HG02970 (cell line): Measurements from ENCODE around the gene TMEM198.

Experiments used
- ATAC-seq: cut with Tn5 transposase; IDR thresholded peaks from one replicate; pipeline ENCODE4 v1.9.1; 2021; ENCODE audit warnings: mild to moderate bottlenecking, moderate library complexity, moderate number of reproducible peaks; ENCODE audit not compliant: unreplicated experiment, low FRiP score

TMEM198 gene

DNA sequence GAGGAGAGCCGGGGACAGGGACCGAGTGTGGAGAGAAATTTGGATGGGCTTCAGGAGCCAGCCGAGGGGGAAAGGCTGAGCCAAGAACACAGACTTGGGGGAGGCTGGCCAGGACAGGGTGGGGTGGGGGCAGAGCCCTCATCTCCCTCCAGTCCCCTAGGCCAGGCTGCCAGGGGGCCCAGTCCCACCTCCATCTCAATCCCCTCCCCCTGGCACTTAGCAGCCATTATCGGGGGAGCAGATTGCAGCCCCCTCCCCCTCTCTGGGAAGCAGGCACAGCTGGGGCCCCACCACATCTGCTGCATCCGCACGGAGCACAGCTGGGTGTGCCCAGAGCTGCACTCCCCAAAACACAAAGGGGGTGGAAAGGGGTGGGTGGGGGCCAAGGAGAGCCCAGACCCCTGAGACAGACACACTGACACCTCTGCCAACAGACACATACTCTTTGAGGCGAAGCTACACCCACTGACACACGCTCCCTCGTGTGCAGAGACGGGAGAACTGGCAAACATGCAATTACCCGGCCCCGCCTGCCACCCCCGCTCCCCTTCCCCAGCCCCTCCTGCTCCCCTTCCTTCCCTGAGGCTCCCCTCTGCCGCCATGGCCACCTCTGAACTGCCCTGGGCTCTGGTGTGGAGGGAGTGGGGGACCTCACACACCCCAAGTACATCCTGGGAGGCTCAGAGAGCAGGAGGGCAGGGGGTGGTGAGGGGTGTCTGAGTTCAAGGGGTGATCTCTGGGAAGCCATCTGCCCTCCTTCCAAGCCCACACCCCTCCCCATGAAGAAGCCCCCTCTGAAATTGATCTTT is 34.7 kb upstream of the TMEM198 start:
- no peak for ATAC-seq

DNA sequence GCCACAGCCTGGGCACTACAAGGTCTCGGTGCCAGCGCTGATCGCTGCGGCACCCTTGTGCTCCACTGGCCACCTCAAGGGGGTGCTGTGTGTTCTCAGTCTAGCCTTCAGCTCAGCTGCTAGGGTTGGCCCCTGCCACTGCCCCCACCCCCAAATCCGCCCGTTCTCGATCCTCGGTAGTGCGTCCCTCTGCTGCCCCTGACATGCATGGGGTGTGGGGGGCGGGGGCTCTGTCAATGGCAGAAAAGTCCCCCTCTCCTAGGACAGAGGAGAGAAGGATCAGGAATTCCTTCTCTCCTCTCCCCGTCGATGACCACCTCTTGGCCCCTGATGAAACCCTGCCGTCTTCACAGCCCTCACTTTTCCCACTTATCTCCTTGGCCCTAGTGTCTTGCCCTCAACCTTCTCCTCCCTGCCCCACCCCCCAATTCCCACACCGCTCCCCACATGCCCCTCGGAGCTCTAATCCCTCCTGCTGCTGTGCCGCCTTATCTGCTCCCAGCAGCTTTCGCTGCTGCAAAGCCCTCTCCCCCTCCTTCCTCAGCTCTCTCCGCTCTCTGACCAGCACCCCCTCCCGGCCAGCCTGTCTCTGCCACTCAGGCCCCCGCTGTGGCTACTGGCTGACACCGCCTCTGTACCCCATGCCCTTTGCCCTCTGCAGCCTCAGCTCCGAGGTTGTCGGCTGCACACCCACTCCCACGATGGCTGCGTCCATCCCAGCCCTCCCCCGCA is 33.9 kb upstream of the TMEM198 start:
- no peak for ATAC-seq

DNA sequence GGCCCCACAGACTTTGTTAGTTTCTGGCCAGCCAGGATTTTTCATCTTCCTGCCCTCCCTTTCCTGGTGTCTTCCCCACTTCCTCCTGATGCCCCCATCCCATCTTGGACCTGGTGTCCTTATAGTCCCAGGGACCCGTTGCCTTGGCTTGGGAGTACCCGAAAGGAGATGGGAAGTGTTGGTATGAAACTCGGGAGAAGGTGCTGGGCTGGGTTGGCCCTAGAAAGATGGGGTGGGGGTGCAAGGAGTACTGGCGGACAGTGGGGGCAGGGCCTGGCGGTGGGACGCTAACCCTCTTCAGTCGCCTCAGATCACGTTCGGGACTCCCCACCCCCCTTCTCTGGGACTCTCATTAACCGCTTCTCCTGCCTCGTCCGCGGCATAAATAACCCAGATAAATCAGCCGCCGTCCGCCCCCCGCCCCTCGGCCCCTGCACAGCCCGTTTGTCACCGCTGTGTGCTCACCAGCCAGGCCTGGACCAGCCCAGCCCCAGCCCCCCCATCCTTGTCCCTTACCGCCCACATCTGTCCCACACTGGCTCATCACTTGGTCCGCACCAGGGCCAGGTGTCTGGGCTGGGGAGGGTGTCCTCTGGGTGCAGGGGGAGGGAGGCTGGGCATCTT is 33.2 kb upstream of the TMEM198 start:
- ATAC-seq = no peak

DNA sequence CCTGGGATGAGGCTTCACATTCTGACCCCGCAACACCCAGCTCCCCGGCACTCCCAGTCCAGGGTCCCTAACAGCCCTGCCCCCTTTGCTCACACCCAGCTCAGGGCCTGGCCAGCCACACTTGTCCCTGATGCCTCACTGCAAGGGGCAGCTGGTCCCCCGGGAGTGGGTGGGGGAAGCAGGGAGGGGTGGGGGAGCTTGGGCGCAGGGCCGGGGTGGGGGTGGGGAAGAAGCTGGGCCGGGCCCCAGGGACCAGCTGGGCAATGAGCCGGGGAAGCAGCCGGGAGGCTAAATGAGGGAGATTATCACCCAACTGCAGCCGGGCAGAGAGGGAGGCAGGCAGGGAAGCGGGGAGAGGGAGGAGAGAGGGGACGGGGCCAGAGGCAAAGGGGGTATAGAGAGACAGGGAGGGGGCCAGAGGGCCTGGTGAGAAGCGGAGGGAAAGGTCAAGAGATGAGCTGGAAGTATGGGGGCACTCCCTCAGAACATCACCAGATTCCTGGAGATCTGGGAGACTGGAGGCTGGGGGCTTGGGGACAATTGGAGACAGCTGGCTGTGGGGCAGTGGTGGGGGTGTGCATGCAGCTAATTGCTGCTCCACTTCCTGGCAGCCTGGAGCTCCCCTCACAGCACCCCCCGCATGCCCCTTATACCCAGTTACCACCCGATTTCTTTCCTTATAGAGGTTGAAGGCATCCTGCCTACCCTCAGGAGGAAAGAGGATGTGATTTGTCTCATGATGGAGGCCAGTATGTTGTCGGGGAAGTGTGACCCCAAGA is 32.1 kb upstream of the TMEM198 start:
- ATAC-seq = no peak

DNA sequence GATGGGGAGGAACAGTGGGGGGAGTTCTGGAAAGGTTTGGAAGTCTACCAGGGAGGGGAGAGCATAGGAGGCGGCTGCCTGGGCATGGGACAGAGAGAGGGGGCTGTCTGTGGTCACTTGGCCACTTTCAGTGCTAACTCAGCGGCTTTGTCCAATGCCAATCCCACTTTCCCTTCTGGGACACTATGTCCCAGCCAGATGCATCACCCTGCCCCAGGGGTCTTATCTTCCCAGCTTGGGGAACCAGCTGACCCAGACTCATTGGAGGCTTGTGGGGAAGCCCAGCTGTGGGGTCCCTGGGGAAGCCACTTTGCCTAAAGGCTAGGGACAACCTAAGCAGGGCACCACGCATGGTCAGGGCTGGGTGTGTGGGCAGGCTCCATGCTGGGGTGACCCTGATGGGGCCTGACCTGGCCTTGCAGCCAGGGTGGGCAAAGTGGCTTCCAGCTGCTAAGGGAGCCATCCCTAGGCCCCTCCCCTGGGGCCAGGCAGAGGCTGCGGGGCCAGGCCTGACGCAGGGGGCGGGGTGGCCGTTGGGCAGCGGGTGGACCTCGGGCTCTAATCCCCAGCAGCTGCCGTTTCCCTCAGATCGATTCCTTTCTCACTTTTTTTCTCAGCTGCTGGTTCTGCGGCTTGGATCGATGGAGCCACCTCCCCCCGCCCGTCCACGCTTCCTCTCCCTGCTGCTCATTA is 31.2 kb upstream of the TMEM198 start:
- ATAC-seq = no peak

DNA sequence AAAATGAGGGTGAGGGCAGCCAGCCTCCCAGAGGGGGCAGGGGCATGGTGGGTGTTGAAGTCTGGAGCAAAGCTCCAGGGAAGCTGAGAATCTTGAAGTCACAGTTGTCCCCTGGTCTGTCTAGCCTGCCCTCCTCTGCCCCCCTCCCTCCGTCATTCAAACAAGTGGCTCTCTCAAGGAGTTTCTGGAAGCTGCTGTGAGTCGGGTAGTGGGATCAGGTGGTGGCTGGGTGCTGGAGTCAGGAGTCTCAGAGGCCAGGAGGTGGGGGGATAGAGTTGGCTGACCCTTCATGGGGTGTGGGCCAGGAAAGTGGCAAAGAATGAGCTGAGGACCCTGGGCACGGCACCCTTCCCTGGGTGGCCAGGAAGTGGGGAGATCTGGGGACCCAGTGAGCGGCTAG is 30.0 kb upstream of the TMEM198 start:
- ATAC-seq = no peak

DNA sequence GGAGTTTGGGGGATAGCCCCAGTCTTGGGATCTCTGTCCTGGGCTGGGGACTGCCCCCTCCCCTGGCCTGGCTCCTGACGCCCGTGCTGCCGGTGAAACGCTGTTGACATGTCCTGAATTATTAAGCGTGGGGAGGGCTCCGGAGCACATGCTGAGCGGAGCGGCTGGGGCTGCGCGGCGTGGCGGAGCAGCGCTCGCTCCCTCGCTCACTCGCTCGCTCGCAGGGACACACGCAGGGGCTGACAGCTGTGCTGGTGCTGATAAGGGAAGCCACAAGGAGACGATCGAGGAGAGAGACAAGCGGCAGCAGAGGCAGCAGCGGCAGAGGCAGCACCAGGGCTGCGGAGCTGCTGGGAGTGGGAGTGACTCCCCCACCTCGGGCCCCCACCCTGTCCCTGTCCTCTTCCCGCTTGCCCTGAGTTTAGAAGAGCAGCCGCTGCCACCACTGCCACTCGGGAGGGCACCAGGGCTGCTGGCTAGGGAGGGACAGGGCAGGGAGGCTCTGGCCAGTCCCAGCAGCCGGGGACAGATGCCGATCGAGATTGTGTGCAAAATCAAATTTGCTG is 29.5 kb upstream of the TMEM198 start, which contains the start of gene ASIC4:
Gene ASIC4 (plus strand): TSS at position 287 of the 566 bp plus-strand sequence. CDS start 243 bp downstream, at position 530.
- ATAC-seq = no peak

DNA sequence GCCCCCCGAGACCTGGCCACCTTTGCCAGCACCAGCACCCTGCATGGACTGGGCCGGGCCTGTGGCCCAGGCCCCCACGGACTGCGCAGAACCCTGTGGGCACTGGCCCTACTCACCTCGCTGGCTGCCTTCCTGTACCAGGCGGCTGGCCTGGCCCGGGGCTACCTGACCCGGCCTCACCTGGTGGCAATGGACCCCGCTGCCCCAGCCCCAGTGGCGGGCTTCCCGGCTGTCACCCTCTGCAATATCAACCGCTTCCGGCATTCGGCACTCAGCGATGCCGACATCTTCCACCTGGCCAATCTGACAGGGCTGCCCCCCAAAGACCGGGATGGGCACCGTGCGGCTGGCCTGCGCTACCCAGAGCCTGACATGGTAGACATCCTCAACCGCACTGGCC is 29.0 kb upstream of the TMEM198 start:
- ATAC-seq = no peak

DNA sequence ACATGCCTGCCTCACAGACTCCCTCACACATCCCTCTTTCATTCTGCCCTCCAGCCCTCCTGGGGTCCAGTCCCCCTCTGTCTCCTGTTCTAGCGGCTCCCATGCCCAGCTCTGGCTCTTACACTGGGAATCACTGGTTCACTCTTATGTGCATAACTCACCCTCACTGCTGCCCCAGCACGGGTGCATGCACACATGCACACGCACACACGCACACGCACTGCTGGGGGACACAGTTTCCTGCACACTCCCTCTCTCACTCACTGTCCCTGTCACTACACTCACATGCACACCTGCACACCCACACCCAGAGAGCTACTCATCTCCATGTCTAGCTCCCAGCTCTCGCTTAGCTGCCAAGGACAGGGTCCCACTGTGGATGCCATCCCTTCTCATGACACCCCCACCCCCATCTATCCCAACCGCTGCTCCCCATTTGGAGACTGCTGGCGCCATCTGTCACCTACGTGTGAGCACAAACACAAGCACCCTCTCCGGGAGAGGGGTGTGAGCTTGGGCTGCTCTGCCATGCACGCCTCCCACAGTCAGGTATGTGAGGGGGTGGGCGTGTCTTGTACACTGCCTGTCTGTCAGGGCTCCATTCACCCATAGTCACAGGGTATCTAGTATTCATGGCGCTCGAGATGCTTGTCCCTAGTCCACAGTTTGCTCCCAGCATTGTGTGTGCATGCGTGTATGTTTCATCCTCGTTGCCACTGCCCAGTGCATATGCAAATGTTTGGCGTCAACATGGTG is 27.8 kb upstream of the TMEM198 start:
- ATAC-seq = no peak

DNA sequence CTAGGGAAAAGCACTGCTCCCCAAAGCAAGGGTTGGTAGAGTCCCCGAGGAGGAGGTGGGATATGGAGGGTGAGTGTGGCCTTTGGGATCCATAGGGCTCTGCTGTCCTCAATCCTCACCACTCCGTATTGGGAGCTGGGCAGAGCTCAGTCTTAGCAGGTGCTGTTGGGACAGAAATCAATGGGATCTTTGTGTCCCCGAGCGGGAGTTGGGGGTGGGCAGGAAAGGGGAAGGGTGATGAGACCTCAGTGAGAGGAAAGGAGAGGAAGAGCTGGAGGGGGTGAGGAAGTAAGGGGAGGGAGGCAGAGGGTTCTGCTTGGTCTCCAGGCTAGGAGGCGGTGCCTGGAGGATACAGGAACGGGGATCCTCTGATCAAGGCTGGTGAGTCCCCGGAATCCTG is 26.9 kb upstream of the TMEM198 start:
- no peak for ATAC-seq

DNA sequence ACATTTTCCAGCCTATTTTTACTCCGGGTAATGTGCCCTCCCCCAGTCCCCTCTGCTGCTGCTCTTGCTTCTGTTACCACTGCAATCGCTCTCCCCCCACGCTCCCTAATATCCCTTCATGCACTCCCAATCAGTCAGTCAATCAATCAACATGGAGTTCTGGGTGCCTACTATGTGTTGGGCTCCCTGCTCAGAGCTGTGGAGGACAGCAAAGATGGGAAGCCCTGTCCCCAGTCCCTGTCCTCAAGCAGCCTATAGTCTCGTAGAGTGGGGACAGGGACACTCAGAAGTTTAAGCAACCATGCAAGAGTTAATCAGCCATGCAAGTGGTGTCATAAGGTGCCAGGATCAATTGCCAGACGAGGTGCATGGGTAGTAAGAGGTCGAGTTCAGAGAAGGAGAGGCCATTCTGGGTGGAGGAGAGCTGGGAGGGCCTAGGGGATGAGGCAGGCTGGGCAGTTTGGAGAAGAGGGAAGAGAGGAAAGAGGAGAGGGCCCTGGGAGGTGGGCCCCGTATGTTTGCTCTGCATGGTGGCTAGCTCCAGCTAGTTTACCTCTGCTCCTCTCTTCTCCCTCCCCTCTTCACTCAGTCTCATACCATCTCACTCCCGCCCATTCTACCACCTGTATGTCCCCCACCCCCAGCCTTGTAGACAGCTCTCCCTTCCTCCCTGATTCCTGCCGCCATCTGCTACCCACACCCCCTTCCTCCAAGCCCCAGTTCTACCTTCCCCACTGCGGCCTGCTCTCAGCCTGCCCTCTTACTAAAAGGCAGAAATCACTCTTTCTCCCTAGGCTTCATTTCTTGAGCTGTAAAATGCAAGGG is 25.7 kb upstream of the TMEM198 start:
- no peak for ATAC-seq

DNA sequence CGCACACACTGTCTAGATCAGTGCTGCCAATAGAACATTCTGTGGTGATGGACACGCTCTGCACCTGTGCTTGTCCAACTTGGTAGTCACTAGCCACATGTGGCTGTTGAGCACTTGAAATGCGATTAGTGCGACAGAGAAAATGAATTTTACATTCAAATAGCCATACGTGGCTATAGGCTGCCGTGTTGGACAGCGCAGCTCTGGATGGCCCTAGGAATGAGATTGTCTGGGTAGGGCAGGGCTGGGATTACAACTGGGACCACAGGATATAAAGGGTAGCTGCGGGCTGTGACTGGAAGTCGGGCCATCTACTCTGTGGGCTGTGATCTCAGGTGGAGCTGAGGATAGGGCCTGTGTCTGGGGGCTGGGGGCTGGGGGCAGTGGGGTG is 24.3 kb upstream of the TMEM198 start:
- ATAC-seq = no peak

DNA sequence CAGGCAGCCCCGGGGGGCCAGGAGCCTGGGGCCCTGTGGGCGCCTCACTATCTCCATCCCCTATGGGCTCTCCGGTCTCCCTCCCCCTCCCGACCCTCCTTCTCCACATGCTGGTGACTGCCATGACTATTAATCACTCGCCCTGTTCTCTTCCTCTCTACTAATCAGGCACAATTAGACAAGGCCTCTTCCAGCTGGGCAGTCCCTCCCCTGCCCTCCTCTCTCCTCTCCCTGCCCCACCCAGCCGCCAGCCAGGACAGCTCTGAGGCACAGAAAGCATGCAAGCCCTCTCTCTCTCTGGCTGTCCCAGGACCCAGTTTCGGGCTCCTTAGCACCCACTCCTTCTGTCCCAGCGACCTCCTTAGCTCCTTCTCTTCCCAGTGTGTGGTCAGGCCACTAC is 23.7 kb upstream of the TMEM198 start:
- ATAC-seq = no peak

DNA sequence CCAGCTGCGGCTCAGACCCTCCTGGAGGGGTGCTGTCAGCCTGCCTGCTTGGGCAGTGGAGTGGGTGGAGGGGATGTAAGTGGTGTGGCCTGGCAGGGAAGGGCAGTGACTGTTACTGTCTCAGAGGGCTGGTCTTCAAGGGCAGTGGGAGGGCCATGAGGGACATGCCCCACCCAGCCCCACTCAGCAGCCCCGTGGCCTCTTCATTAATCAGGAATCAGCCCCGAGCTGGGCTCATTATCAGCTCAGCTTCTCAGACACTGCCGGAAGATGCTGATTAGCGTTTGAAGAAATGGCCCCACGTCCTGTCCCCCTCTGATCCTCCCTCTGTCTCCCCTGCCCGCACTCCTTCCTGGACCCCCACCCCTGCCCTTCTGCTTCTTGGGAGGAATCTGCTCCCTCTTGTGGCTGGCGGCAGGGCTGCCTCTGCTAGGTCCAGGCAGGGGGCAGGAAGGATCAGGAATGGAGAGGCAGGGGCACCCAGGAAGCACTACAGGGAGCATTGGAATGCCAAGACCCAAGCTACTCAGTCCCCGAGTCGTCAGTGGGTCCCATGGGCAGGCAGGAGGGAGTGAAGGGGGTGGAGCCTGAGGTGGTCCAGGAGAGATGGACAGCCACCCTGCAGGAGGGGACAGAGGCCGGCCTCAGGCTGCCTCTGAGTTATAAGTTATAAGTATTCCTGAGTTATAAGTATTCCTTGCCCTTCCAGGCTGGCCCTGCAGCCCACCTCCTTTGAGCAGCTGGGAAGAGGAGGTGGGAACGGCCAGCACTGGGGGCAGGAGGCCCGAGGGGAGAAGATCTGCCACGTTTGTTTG is 22.6 kb upstream of the TMEM198 start:
- no peak for ATAC-seq

DNA sequence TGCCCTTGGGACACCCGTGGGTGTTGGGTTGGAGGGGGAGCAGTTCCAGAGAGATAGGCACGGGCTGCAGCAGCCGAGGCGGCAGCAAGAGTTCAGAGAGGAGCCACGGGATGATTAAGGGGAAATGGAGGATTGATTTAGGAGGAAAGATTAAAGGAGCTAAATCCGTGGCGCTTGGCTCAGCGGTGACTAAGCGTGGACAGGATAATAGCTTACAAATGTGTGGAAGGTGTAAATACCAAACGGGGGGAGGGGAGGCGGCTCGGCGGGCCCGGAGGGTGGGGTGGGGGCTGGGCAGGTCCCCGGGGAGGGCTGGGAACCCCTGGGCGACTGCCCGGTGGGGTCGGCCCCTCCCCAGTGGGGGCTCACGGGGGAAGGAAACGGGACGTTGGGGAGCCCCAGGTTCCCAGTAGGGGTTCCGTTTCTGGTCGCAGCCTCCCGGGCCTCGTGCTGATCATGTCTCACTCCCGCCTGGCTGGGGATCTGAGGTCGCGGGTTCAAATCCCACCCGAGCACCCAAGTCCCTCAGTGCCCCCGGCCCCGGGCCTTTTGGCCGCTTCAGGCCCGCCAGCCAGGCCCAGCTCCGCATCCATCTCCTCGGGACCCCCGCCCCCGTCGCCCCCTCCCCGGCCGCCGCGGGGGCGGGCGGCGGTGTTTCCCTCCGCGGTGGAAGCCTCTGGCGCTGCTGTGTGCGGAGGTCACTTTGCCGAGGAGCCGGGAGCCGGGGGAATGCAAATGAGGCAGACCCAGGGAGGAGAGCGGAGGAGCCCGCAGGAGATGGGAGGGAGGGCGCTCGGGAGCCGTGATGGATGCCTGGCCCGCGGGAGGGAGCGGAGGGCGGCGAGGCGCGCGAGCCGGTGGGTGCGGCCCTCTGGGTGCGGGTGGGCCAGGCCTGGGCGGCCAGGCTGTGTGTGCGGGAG is 21.5 kb upstream of the TMEM198 start:
- no peak for ATAC-seq

DNA sequence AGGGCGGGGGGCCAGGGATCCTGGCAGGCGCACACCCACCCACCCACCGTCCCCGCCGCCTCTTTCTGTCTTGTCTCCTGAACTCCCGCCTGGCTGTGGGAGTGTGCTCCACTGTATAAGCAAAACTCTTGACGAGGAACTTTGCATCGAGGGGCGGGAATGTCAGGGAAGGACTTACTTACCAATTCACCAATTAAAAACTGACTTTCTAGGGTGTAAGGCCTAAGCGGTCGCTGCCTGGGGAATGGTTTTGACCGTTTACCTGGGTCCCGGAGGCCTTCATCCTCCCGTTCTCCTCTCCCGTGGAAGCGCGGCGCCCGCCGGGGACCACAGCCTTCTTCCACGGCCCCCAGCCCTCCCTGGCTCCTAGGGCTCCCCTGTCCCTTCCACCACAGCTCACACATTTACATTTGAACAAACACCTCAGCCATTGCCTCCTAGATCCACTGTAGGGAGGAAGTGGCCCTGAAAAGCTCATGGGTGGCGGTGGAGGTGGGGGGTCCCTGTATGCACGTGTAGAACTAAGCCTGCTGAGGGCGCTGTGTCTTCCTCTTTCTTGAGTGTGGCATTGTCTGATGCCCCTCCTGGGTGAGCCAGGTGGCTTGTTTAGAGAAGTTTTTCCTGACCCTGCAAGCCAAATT is 20.7 kb upstream of the TMEM198 start:
- no peak for ATAC-seq
